GM21381 (cell line): Measurements from ENCODE around the gene MTREX.
A peak's percentile ranks its signal among the peaks of the same experiment; 100 is the strongest.

Source experiments
- ATAC-seq: cut with Tn5 transposase; IDR thresholded peaks from one replicate; pipeline ENCODE4 v1.9.1; 2021; ENCODE audit warnings: mild to moderate bottlenecking, moderate library complexity; ENCODE audit not compliant: unreplicated experiment

Gene MTREX

GRCh38 chr5:55324815-55325418 is 17.1 kb downstream of the MTREX start:
- ATAC-seq: no peak

DNA sequence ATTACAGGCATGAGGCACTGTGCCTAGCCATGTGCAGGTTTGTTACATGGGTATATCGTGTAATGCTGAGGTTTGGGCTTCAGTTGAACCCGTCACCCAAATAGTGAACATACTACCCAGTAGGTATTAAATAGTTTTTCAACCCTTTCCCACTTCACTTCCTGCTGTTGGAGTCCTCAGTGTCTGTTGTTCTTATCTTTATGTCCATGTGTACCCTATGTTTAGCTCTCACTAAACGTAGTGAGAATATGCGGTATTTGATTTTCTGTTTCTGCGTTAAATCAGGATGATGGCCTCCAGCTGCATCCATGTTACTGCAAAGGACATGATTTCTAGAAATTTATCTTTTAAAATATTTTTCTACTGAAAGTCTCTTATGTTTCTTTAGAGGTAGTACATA is 17.8 kb downstream of the MTREX start:
- ATAC-seq: no peak

DNA sequence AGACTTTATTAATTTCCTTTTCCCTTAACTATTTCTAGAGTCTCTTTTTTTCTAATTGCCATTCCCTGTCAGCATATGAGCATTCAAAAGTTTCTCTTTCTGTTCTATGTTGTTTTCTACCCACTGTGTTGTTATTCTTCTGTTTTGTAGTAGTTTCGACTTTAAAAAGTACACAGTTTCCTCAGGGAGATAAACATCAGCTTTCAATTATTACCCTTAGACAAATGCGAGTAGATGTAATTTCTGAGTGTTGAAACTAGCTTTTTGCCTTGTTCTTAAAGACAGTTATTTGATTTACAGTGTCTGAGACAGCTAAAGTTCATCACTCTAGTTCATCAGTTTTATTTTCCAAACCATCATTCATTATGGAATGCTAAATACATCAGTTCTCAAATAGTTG is 19.5 kb downstream of the MTREX start:
- ATAC-seq: no peak

- ATAC-seq: no peak
Observed at GRCh38 chr5:55331321-55331720, 23.5 kb downstream of the MTREX start.

GRCh38 chr5:55333017-55333416 is 25.2 kb downstream of the MTREX start:
- no peak for ATAC-seq

DNA sequence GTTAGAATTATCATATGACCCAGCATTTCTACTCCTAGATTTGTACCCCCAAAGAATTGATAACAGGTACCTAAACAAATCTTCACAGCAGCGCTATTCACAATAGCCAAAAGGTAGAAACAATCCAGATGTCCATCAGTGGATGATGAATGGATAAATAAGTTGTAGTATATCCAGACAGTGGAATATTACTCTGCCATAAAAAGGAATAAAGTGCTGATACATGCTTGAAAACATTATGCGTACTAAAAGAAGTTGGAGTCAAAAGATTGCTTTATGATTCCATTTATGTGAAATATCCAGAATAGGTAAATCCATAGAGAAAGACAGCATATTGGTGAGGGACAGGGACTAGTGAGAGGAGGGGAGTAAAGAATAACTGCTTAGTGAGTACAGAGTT is 26.0 kb downstream of the MTREX start:
- no peak for ATAC-seq

DNA sequence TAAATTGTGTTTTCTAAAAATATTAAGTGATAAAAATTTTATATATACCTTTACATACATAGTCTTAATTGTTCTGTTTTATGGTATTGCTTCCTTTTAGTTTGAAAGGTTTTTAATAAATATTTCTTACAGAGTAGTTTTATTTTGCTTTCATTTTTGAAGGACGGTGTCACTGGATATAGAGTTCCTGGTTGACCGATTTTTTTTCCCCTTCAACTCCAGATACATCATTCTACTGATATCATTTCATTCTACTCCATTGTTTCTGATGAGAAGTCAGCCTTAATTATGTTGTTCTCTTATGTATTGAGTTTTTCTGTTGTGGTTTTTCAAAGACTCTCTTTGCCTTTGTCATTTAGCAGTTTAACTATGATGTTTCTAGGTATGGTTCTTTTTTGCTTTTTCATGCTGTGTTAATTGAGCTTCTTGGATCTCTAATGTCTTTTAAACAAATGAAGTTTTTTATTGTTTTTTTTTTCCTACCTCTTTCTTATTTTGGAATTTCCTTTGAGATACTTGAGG is 30.4 kb downstream of the MTREX start:
- no peak for ATAC-seq

DNA sequence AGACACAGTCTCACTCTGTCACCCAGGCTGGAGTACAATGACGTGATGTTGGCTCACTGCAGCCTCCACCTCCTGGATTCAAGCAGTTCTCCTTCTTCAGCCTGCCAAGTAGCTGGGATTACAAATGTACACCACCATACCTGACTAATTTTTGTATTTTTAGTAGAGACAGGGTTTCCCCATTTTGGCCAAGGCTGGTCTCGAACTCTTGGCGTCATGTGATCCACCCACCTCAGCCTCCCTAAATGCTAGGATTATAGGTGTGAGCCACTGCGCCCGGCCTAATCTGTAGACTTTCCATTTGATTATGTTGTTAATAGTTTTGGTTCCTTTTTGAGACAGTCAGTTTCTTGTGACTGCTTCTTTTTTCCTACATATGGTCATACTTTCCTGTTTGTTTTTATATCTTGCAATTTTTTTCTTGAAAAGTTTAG is 31.0 kb downstream of the MTREX start:
- ATAC-seq: peak; percentile 59

DNA sequence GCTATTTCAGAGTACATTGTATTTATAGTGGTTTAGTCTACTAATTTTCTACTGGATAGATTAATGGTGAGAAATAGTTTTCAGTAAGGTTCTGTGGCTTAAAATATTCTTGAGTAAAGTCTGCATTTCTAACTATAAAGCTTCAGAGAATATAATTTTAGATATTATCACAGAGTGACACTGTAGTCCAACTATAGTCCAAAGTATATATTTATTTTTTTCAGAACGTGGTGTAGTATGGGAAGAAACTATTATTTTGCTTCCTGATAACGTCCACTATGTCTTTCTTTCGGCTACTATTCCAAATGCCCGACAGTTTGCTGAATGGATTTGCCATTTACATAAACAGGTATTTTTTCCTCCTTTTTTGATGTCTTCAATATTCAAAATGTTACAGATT is 35.3 kb downstream of the MTREX start:
- no peak for ATAC-seq

- no peak for ATAC-seq
Observed at GRCh38 chr5:55343609-55344008, 35.8 kb downstream of the MTREX start.

GRCh38 chr5:55344392-55344992 is 36.7 kb downstream of the MTREX start:
- no peak for ATAC-seq

DNA sequence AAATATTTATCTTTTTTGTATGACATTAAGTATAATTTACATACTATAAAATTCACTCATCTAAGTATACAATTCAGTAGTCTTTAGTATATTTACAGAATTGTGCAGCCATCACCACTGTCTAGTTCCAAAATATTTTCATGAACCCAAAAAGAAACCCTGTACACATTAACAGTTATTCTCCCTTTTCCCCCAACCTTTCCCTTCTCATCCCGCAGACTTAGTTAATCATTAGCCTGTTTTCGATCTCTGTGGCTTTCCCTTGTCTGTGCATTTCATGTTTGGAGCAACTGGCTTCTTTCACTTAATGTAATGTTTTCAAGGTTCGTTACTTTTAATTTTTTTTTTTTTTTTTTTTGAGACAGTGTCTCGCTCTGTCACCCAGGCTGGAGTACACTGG is 37.5 kb downstream of the MTREX start:
- no peak for ATAC-seq

DNA sequence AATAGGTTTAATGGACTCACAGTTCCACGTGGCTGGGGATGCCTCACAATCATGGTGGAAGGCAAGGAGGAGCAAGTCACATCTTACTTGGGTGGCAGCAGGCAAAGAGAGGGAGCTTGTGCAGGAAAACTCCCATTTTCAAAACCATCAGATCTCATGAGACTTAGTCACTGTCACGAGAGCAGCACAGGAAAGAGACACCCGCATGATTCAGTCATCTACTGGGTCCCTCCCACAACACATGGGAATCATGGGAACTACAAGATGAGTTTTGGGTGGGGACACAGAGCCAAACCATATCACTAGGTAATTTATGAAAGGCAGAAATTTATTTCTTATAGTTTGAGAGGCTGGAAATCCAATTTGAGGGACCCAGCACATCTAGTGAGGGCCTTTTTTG is 40.0 kb downstream of the MTREX start:
- no peak for ATAC-seq

- ATAC-seq: no peak
Observed at GRCh38 chr5:55350754-55351153, 43.0 kb downstream of the MTREX start.

GRCh38 chr5:55356896-55357295 is 49.1 kb downstream of the MTREX start:
- no peak for ATAC-seq

GRCh38 chr5:55360190-55360589 is 52.4 kb downstream of the MTREX start:
- ATAC-seq: no peak

- no peak for ATAC-seq
Observed at GRCh38 chr5:55363856-55364255, 56.1 kb downstream of the MTREX start.

DNA sequence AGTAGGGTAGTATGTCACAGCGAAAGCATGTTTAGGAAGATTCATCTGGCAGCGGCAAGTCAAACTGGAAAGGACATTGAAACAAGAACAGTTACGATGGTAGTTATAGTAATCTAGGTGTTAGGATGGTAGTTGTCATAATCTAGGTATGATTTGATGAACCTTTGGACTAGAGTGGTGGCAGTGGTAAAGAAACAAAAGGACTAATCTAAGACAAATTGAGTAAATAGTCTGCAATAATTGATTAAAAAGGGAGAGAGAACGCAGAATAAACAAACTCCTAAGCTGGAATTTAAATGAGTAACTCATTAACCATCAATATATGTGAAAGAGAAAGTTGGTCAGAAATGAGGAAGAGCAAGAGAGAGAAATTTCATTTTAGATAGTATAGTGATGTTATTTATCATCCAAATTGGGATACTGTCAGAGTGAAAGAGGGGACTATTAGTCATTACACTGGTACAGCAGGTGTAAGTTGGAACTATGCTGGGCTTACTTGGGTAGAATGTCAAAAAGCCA is 56.8 kb downstream of the MTREX start:
- ATAC-seq: peak; percentile 96

GRCh38 chr5:55370291-55370925 is 62.6 kb downstream of the MTREX start:
- no peak for ATAC-seq

DNA sequence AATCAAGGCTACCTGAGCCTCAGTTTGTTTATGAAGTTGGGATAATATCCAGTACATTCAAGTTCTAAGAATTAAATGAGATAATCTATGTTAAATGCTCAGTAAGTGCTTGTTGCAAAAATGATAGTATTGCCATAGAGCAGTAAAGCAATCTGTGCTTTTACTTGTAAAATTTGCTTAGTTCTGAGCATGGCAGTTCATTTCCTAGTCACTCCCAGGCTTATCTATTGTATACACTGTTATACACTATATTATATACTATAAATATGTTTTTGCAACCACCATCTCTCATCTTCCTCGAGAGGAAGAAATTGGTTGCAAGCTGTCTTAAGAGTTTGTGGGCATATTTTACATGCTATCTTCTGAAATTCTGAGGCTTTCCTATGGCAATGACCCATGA is 63.4 kb downstream of the MTREX start:
- ATAC-seq: no peak

DNA sequence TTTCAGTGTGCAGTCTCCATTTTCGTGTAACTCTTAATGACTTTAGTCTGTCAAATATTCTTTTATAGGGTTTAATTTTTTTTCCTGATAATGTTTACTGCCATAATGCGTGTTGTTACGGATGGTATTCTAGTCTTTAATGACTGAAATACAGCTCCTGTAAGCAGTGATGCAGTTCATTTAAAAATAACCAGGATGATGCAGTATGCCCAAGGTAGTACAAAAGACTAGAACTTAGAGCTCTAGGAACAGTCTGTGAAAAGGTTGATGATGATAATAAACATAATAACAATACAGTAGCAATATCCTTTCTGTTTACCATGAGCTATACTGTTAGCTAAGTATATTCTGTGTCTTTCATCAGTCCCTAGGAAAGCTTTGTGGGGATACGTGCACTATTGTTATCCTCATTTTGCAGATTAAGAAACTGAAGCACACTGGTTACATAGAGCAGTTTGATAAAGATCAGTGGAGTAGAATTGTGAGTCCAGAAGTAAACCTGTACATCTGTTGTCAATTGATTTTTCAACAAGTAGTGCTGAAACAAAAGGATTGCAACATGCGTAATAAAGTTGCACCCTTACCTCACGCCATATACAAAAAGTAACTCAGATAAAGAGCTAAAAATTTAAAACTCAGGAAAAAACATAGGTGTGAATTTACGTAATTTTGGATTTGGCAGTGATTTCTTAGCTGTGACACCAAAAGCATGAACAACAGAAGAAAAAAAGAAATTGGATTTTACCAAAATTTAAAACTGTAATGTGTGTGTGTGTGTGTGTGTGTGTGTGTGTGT is 64.5 kb downstream of the MTREX start:
- ATAC-seq: no peak
